AG04450 (cell line): Measurements from ENCODE around the gene AIPL1. TPM values are rescaled to one million over a fixed set of nuclear protein-coding genes. Genes with fewer than 3 reads are reported as not detected.

ENCODE experiments used
- CTCF ChIA-PET: fragments of 300-600, 350-600 bp; formaldehyde crosslinking; extraction: SDS; loops from one replicate; lab custom pipeline; 2022; ENCODE audit warnings: antibody characterized with exemption, inconsistent platforms; lab: Charles Lee
- POLR2A ChIA-PET: fragments of 350-600 bp; formaldehyde crosslinking; extraction: SDS; loops from one replicate; lab custom pipeline; 2021; ENCODE audit warnings: antibody characterized with exemption, inconsistent platforms; lab: Yijun Ruan, JAX
- DNase-seq: peaks from one replicate; pipeline ENCODE4 v3.0.0-alpha.2; 2011; ENCODE audit warnings: low read depth, low spot score
- H3K27ac ChIP-seq: one replicate; pipeline ENCODE4 v1.5.1; 2012; ENCODE audit warnings: low read depth, low read length, control low read depth
- H3K27me3 ChIP-seq: one replicate; pipeline ENCODE4 v1.6.0; 2012; ENCODE audit warnings: low read length; ENCODE audit not compliant: control insufficient read depth, insufficient read depth
- H3K4me3 ChIP-seq: 2 replicates; pipeline ENCODE4 v1.5.1; 2011; ENCODE audit warnings: mild to moderate bottlenecking, low read depth, low read length, control low read depth
- H3K9me3 ChIP-seq: 2 replicates; pipeline ENCODE4 v1.5.1; 2012; ENCODE audit warnings: low read length; ENCODE audit not compliant: control insufficient read depth, insufficient read depth
- polyA plus RNA-seq: library from polyadenylated mRNA; depleted of rRNA; stranded (reverse); fragments of >200 nt; gene quantifications from 2 replicates; pipeline ENCODE4 v1.2.3, GENCODE V29; 2011
- TF ChIP-seq, protein P1 (sequence below): IDR thresholded peaks from 2 replicates; pipeline ENCODE4 v1.5.1; 2011; ENCODE audit warnings: low read depth, low read length, control low read depth, inconsistent platforms

The AIPL1 gene
- polyA plus RNA-seq, 1 experiment: not detected

DNA sequence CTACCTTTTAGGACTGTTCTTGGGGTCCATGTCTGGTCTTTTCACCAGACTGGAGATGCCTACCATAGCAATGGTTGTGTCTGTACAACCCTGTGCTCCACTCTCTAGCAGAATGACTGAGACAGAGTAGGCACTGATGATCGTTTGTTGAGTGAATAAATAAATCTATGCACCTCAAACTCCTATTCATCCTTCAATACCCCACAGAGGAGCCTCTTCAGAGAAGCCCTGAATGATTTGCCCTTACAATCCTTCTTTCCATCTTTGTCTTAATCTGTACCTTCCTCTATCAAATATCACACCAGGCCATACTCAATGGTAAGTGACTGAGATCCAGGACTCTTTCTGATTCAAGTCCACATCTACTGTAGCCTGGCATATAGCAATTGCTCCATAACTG, 32.6 kb upstream of the AIPL1 start:
- TF ChIP-seq, protein P1, sequence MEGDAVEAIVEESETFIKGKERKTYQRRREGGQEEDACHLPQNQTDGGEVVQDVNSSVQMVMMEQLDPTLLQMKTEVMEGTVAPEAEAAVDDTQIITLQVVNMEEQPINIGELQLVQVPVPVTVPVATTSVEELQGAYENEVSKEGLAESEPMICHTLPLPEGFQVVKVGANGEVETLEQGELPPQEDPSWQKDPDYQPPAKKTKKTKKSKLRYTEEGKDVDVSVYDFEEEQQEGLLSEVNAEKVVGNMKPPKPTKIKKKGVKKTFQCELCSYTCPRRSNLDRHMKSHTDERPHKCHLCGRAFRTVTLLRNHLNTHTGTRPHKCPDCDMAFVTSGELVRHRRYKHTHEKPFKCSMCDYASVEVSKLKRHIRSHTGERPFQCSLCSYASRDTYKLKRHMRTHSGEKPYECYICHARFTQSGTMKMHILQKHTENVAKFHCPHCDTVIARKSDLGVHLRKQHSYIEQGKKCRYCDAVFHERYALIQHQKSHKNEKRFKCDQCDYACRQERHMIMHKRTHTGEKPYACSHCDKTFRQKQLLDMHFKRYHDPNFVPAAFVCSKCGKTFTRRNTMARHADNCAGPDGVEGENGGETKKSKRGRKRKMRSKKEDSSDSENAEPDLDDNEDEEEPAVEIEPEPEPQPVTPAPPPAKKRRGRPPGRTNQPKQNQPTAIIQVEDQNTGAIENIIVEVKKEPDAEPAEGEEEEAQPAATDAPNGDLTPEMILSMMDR: no peak
- Histone ChIP-seq H3K27ac (no peak overlapping the region), H3K4me3 (no peak overlapping the region), H3K9me3 (peaks cover 4% of the 10 kb centered on the region; the same call in 1 of the 2 replicates), H3K27me3 (no peaks in the 10 kb centered on the region)
- DNase-seq: no peak
- ChIA-PET POLR2A (no interaction called here), CTCF (no interaction called here)

DNA sequence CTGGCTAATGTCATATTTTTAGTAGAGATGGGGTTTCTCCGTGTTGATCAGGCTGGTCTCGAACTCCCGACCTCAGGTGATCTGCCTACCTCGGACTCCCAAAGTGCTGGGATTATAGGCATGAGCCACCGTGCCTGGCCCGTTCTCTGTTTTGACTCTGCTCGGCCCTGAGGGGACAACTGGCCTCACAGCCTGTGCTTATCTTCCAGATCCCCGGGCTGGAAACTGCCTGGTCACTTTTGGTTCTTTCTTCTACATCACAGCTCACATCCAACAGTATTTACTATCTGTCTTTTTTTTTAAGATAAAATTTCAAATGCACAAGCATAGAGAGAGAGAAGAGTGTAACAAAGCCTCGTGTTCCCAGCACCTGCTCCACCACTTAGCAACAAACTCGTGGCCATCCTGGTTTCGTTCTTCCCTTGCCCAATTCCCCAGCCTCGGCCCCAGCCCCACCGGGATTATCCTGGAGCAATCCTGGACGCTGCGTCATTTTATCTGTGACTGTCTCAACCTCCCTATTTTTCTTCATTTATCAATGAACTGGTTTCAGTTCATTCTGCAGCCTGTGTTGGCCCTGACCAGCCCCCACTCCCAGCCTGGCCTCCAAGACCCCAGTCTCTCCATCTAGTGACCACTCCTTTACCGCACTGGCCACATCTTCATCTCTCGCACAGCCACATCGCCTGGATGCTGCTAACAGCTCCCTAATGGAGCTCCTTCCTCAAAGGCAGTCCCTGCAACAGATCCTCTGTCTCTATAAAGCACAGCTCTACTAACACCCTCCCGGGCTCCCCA, 30.5 kb upstream of the AIPL1 start:
- CTCF ChIA-PET: interaction anchor here (0.6 kb wide), 1 partner anchor 10 kb away, joined by 3 read pairs; no protein-coding TSS in a partner anchor
- H3K27me3 ChIP-seq: no peaks in the 10 kb centered on the region
- no peak overlapping the region for H3K4me3 ChIP-seq
- DNase-seq: no peak
- TF ChIP-seq, protein P1: no peak
- H3K27ac ChIP-seq: no peak overlapping the region
- H3K9me3 ChIP-seq: peaks cover 4% of the 10 kb centered on the region; the same call in 1 of the 2 replicates
- POLR2A ChIA-PET: no interaction called here

DNA sequence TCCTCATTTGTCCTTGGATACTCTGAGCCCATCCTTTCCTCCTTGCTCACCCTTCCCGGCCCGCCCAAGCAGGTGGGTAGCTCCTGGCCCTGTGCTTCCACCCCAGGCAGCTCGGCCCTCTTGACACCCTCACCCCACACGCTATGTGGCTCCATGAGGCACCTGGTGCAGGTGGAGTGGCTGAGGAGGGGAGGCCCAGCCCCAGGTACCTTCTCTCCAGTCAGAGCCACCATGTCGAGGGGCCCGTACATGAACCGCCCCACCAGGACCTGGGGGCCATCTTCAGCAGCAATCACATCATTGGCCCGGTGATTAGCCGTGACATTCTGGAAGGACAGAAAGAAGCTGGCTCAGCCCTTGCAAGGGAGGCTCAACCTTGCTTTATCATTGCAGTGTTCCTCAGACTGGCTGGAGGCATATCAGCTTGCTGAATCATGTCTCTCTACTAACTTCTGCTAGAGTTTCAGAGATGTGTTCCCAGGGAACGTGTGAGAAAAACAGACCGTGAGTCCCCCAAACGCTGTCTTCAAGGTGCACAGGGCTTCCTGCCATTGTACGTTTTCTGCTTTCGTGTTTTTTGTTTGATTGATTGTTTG, 29.6 kb upstream of the AIPL1 start:
- TF ChIP-seq, protein P1: no peak
- no peak overlapping the region for H3K4me3 ChIP-seq
- no peaks in the 10 kb centered on the region for H3K27me3 ChIP-seq
- CTCF ChIA-PET: no interaction called here
- H3K9me3 ChIP-seq: peaks cover 4% of the 10 kb centered on the region; the same call in 1 of the 2 replicates
- POLR2A ChIA-PET: no interaction called here
- no peak overlapping the region for H3K27ac ChIP-seq
- no peak for DNase-seq

DNA sequence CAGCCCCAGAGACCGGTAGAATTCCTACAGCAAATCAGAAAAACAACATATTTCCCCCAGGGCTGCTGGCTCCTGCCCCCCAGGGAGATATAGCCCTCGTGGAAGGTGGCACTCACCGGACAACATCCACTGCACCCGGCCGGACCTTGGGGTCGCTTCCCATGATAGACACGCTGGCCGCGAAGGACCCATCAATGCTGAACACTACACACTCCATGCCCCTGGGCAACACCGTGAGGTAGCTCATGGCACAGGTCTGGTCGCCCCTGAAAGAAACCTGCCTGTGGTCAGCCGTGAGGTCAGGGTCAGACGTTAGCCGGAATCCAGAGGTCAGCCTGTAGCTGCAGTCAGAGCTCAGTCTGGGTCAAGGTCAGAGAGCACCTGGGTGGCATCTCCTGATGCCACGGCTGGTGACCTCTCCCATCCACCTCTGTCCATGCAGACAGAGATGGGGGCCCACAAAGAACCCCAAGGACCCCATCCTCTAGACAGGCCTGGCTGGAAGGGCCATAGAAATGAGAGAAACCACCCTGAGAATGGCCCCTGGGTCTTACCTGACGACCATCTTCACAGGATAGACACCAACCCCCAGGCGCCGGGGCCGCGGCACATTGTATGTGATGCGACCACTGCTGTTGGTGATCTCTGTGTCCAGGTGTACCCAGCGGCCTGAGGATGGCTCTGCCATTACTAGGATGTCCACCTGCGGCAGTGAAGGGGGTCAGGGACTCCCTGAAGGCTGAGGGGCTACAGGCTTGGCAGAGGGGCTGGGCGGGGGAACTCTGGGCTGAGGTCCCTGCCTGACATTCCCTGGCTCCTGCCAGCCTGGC, 28.9 kb upstream of the AIPL1 start:
- CTCF ChIA-PET: interaction anchor here (0.9 kb wide), 1 partner anchor 9 kb away, joined by 3 read pairs; no protein-coding TSS in a partner anchor
- Histone ChIP-seq H3K4me3 (no peak overlapping the region), H3K27ac (no peak overlapping the region), H3K9me3 (peaks cover 4% of the 10 kb centered on the region; the same call in 1 of the 2 replicates), H3K27me3 (no peaks in the 10 kb centered on the region)
- POLR2A ChIA-PET: no interaction called here
- no peak for DNase-seq
- TF ChIP-seq, protein P1: no peak
